Keratinocyte (primary cell): Measurements from ENCODE around the gene HOMER3. TPM values are rescaled to one million over a fixed set of nuclear protein-coding genes. Genes with fewer than 3 reads are reported as not detected.

Experiments used
- DNase-seq: peaks from one replicate; pipeline ENCODE4 v3.0.0-alpha.2; 2011; ENCODE audit warnings: low read depth, missing footprints, low spot score
- FAIRE-seq: peaks from 2 replicates; lab custom pipeline; 2011; peaks lifted over from hg19 to GRCh38; lab: Jason Lieb, UNC
- H2AFZ ChIP-seq: 2 replicates; pipeline ENCODE4 v1.6.0; 2012; ENCODE audit warnings: low read length, control low read depth, inconsistent platforms; ENCODE audit not compliant: control insufficient read depth
- H3K27ac ChIP-seq: 2 replicates; pipeline ENCODE4 v1.5.1; 2011; ENCODE audit warnings: low read length; ENCODE audit not compliant: control insufficient read depth, insufficient read depth
- H3K27me3 ChIP-seq: 3 replicates; pipeline ENCODE4 v1.6.0; 2011; ENCODE audit warnings: low read length; ENCODE audit not compliant: control insufficient read depth, insufficient read depth; ENCODE audit errors: extremely low read depth
- H3K36me3 ChIP-seq, 2 experiments: 2 replicates in 1 of 2; 3 replicates in 1 of 2; pipeline ENCODE4 v1.5.1; 2011; ENCODE audit warnings: low read length in 2 of 2, mild to moderate bottlenecking in 1 of 2; ENCODE audit not compliant: control insufficient read depth in 2 of 2, insufficient read depth in 2 of 2; ENCODE audit errors: extremely low read depth in 1 of 2
- H3K4me1 ChIP-seq: 3 replicates; pipeline ENCODE4 v1.5.1; 2011; ENCODE audit warnings: low read length; ENCODE audit not compliant: control insufficient read depth, insufficient read depth; ENCODE audit errors: extremely low read depth
- H3K4me2 ChIP-seq: 3 replicates; pipeline ENCODE4 v1.6.0; 2011; ENCODE audit warnings: low read depth, low read length; ENCODE audit not compliant: control insufficient read depth, insufficient read depth; ENCODE audit errors: extremely low read depth
- H3K4me3 ChIP-seq, 3 experiments: fragments of 200-600 bp in 1 of 3; sonication (generic) in 1 of 3; 2 replicates in 2 of 3; 3 replicates in 1 of 3; pipeline ENCODE4 v1.5.1; 2011 to 2016; ENCODE audit warnings: low read length in 3 of 3, mild to moderate bottlenecking in 3 of 3, control low read depth in 2 of 3, inconsistent platforms in 1 of 3, low read depth in 1 of 3, mixed read lengths in 1 of 3, mixed run types in 1 of 3, moderate library complexity in 1 of 3; ENCODE audit not compliant: control insufficient read depth in 2 of 3, insufficient read depth in 2 of 3; ENCODE audit errors: extremely low read depth in 1 of 3
- H3K79me2 ChIP-seq: 2 replicates; pipeline ENCODE4 v1.6.0; 2012; ENCODE audit warnings: low read length; ENCODE audit not compliant: control insufficient read depth, insufficient read depth
- H3K9ac ChIP-seq: 3 replicates; pipeline ENCODE4 v1.6.0; 2011; ENCODE audit warnings: low read length; ENCODE audit not compliant: control insufficient read depth, insufficient read depth; ENCODE audit errors: extremely low read depth
- H3K9me1 ChIP-seq: 3 replicates; pipeline ENCODE4 v1.6.0; 2011; ENCODE audit warnings: low read length; ENCODE audit not compliant: control insufficient read depth, insufficient read depth; ENCODE audit errors: extremely low read depth
- H3K9me3 ChIP-seq: 2 replicates; pipeline ENCODE4 v1.5.1; 2012; ENCODE audit warnings: low read depth, low read length; ENCODE audit not compliant: control insufficient read depth
- H4K20me1 ChIP-seq: 3 replicates; pipeline ENCODE4 v1.6.0; 2011; ENCODE audit warnings: low read length; ENCODE audit not compliant: control insufficient read depth, insufficient read depth; ENCODE audit errors: extremely low read depth
- CTCF ChIP-seq, 3 experiments: IDR thresholded peaks in 1 of 3; conservative IDR thresholded peaks in 1 of 3; optimal IDR thresholded peaks in 1 of 3; 2 replicates in 2 of 3; 3 replicates in 1 of 3; pipeline versions ENCODE3 to v1.5.1; 2011; ENCODE audit warnings: low read length in 3 of 3, mild to moderate bottlenecking in 3 of 3, moderate library complexity in 2 of 3, control low read depth in 1 of 3, inconsistent platforms in 1 of 3; ENCODE audit not compliant: insufficient read depth in 2 of 3; ENCODE audit errors: extremely low read depth in 1 of 3
- EZH2 ChIP-seq: IDR thresholded peaks from one replicate; pipeline ENCODE4 v1.6.1; 2012; ENCODE audit warnings: inconsistent platforms, mild to moderate bottlenecking, low read length, moderate library complexity
- dilution Hi-C: fragments of 300-500 bp; cut with MboI; formaldehyde crosslinking; loops from one replicate; pipeline ENCODE4 v1.7.0; 2020; ENCODE audit warnings: low sequenced_read_pairs; ENCODE audit not compliant: extremely low pct_ligation_motif_present
- polyA plus RNA-seq, 5 experiments: library from polyadenylated mRNA; depleted of rRNA in 3 of 5; stranded (reverse) in 3 of 5; stranded (forward) in 1 of 5; unstranded in 1 of 5; fragments of >200 nt; gene quantifications; 1 replicate in 1 of 5; 2 replicates in 3 of 5; 3 replicates in 1 of 5; pipeline versions ENCODE4 v1.2.1 to v1.2.3, GENCODE V29; 2011 to 2012; ENCODE audit warnings: missing spikeins in 2 of 5, low read depth in 1 of 5, low replicate concordance in 1 of 5

The HOMER3 gene
- polyA plus RNA-seq, 1 donor (not counting 4 experiments of a cell fraction or from before 2014, with no cell fraction given) = 119 TPM

DNA sequence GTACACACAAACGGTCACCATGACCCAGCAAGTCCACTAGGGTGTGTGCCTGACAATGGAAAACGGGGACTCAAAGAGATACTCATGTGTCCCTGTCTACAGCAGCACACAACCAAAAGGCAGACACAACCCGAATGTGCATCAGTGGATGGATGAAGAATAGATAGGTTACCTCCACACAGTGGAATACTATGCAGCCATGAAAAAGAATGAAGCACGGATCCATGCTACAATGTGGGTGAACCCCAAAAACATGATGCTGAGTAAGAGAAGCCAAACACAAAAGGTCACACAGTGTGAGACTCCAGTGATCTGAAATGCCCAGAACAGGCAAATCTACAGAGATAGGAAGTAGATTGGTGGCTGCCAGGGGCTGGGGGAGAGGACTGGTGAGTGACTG lies 54.0 kb downstream of the HOMER3 start:
- Histone ChIP-seq H3K36me3 (no peaks in the 10 kb centered on the region), H3K4me1 (no peaks in the 10 kb centered on the region), H3K9me1 (no peaks in the 10 kb centered on the region), H3K79me2 (no peaks in the 10 kb centered on the region), H3K27me3 (no peaks in the 10 kb centered on the region), H4K20me1 (no peaks in the 10 kb centered on the region), H3K4me2 (no peak overlapping the region), H3K9me3 (no peaks in the 10 kb centered on the region), H3K4me3 (no peak overlapping the region), H3K27ac (no peak overlapping the region), H3K9ac (no peak overlapping the region), H2AFZ (no peak overlapping the region)
- FAIRE-seq = no peak
- TF ChIP-seq EZH2 = no peak
- TF ChIP-seq CTCF (optimal IDR thresholded peaks at IDR 0.05 in 1 of 3, IDR thresholded peaks at IDR 0.05 in 1 of 3, conservative IDR thresholded peaks at IDR 0.05 in 1 of 3; ENCODE audit: extremely low read depth in 1 of 3, insufficient read depth in 2 of 3, low read length in 3 of 3) = no peak
- dilution Hi-C loops = no loop called here
- no peak for DNase-seq

DNA sequence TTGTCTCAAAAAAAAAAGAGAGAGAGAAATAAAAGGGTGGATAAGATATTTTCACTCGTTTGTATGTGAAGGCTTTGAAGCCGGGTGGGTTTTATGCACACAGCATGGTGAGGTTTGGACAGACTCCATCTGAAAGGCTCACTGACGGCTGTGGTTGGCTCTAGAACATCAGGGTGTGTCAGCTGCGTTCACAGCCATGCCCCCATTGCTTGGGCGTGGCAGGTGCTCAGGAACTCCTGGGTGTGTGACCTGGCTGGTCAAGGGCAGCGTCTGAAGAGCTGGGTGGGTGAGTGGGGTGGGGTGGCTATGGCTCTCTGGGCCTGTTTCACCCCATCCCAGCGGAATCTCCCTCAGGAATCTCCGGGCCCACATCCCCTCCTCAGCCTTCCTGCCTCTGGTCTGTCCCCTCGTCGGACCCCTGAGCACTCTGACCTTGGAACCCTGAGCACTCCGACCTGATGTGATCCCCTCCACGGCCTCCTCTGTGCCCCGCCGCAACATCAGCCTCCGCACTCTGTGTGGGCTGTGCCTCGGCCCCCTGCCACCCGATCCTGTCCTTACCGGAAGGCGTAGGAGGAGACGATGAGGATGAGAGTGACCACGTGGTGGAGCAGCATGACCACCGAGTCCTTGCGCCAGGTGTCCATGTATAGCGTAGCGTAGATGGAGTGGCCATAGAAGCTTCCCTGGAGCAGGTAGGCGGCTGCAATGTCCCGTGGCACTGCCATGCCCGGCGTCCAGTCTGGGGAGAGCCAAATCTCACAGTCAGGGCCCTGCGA lies 57.3 kb downstream of the HOMER3 start:
- no peak for DNase-seq

More for the DNA sequence above, 57.3 kb downstream of the HOMER3 start:
- Histone ChIP-seq H2AFZ (no peak overlapping the region), H3K9me3 (no peaks in the 10 kb centered on the region), H3K79me2 (no peaks in the 10 kb centered on the region), H3K27me3 (no peaks in the 10 kb centered on the region), H3K9ac (no peak overlapping the region), H3K4me1 (no peaks in the 10 kb centered on the region), H3K9me1 (no peaks in the 10 kb centered on the region), H4K20me1 (no peaks in the 10 kb centered on the region), H3K4me2 (no peak overlapping the region), H3K36me3 (no peaks in the 10 kb centered on the region), H3K4me3 (no peak overlapping the region), H3K27ac (no peak overlapping the region)
- TF ChIP-seq EZH2 (no peak), CTCF (optimal IDR thresholded peaks at IDR 0.05 in 1 of 3, IDR thresholded peaks at IDR 0.05 in 1 of 3, conservative IDR thresholded peaks at IDR 0.05 in 1 of 3; ENCODE audit: extremely low read depth in 1 of 3, insufficient read depth in 2 of 3, low read length in 3 of 3) (no peak)
- no peak for FAIRE-seq
- dilution Hi-C loops = no loop called here
